ENCODE measurements around the gene ADGRD2.

- no peak for TF ChIP-seq CTCF (IDR thresholded peaks at IDR 0.05; ENCODE audit: low read depth, low read length, poor library complexity, severe bottlenecking)
- TF ChIP-seq EZH2phosphoT487 (IDR thresholded peaks at IDR 0.05; ENCODE audit: borderline replicate concordance, low read length), result no peak
Observed at GRCh38 chr9:124495126-124496074, 45.1 kb downstream of the ADGRD2 start.

Measured in DOHH2 (cell line).